ENCODE data around the gene SYT12. TPM values are rescaled to one million over a fixed set of nuclear protein-coding genes. Genes with fewer than 3 reads are reported as not detected.

SYT12 gene
- total RNA-seq, 4 donors from 2014 or later: 0.13 TPM; not detected in 3

DNA sequence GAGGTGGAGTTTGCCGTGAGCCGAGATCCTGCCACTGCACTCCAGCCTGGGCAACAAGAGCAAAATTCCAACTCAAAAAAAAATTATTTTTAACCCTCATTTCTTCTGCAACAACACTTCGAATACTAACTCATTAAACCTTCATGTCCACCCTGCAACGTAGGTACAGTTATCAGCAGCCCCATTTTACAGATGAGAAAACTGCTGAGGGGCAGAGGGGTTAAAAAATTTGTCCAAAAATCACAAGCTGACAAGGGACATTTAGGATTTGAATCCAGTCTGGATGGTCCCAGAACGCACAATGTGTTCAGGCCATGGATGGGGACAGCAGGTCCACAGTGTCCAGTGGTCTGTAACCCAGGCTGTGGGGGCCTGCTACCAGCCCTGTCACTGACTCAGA, 62.7 kb downstream of the SYT12 start:
- no peak for DNase-seq (ENCODE audit: extremely low spot score)
- intact Hi-C loops (cut with DNase I): no loop called here
- no peaks in the 10 kb centered on the region for H3K27me3 ChIP-seq
- no peak overlapping the region for H3K27ac ChIP-seq (replicated peaks in 1 of 4)
- 97% methylated on average over 5 of the region's 5 CpGs for WGBS
- no peaks in the 10 kb centered on the region for H3K36me3 ChIP-seq
- H3K4me1 ChIP-seq: peaks cover 8 to 13% (median 10%) of the 10 kb centered on the region in 4 donors
- TF ChIP-seq EP300 (IDR thresholded peaks at IDR 0.05) (no peak), POLR2A (IDR thresholded peaks at IDR 0.05; ENCODE audit: low read depth) (no peak), POLR2AphosphoS5 (IDR thresholded peaks at IDR 0.05) (no peak)
- TF ChIP-seq, protein P1, sequence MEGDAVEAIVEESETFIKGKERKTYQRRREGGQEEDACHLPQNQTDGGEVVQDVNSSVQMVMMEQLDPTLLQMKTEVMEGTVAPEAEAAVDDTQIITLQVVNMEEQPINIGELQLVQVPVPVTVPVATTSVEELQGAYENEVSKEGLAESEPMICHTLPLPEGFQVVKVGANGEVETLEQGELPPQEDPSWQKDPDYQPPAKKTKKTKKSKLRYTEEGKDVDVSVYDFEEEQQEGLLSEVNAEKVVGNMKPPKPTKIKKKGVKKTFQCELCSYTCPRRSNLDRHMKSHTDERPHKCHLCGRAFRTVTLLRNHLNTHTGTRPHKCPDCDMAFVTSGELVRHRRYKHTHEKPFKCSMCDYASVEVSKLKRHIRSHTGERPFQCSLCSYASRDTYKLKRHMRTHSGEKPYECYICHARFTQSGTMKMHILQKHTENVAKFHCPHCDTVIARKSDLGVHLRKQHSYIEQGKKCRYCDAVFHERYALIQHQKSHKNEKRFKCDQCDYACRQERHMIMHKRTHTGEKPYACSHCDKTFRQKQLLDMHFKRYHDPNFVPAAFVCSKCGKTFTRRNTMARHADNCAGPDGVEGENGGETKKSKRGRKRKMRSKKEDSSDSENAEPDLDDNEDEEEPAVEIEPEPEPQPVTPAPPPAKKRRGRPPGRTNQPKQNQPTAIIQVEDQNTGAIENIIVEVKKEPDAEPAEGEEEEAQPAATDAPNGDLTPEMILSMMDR (IDR thresholded peaks at IDR 0.05): no peak
- no peaks in the 10 kb centered on the region for H3K9me3 ChIP-seq
- H3K4me3 ChIP-seq: no peak overlapping the region

- Histone ChIP-seq H3K27ac (replicated peaks in 1 of 4) (no peak overlapping the region), H3K27me3 (peaks cover 0 to 4% (median 0%) of the 10 kb centered on the region in 4 donors), H3K36me3 (no peaks in the 10 kb centered on the region), H3K4me1 (no peaks in the 10 kb centered on the region), H3K4me3 (no peak overlapping the region), H3K9me3 (no peaks in the 10 kb centered on the region)
- TF ChIP-seq POLR2AphosphoS5 (IDR thresholded peaks at IDR 0.05) (no peak), EP300 (IDR thresholded peaks at IDR 0.05) (no peak), POLR2A (IDR thresholded peaks at IDR 0.05; ENCODE audit: low read depth) (no peak)
- TF ChIP-seq, protein P1 (IDR thresholded peaks at IDR 0.05): no peak
- DNase-seq (ENCODE audit: extremely low spot score): no peak
- intact Hi-C loops (cut with DNase I): no loop called here
- WGBS: 89% methylated on average over 8 of the region's 8 CpGs
Measured at GRCh38 chr11:67090717-67091116, 67.8 kb downstream of the SYT12 start.

DNA sequence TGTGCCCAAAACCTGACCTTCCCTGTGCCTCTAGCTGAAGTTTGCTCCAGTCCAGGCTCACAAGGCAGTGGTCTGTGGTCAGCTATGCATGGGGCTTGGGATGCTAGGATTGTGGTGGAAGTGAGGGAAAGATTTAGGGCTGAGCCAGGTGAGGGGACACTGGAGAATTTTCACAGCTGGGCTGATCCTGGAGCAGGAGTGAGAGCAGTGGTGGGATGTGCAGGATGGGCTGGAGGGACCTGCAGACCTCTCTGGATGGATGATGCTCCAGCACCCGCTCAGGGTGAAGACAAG, 72.2 kb downstream of the SYT12 start:
- TF ChIP-seq, protein P1 (IDR thresholded peaks at IDR 0.05): no peak
- no peak for TF ChIP-seq EP300 (IDR thresholded peaks at IDR 0.05)
- no peak for TF ChIP-seq POLR2AphosphoS5 (IDR thresholded peaks at IDR 0.05)
- TF ChIP-seq POLR2A (IDR thresholded peaks at IDR 0.05; ENCODE audit: low read depth): no peak
- peaks cover 0 to 4% (median 0%) of the 10 kb centered on the region in 4 donors for H3K27me3 ChIP-seq
- no peaks in the 10 kb centered on the region for H3K36me3 ChIP-seq
- intact Hi-C loops (cut with DNase I): no loop called here
- no peak overlapping the region for H3K27ac ChIP-seq (replicated peaks in 1 of 4)
- no peak for DNase-seq (ENCODE audit: extremely low spot score)
- H3K4me3 ChIP-seq: no peak overlapping the region
- WGBS: 71% methylated on average over 1 of the region's 1 CpG
- peaks cover 0 to 2% (median 0%) of the 10 kb centered on the region in 4 donors for H3K4me1 ChIP-seq
- no peaks in the 10 kb centered on the region for H3K9me3 ChIP-seq

DNA sequence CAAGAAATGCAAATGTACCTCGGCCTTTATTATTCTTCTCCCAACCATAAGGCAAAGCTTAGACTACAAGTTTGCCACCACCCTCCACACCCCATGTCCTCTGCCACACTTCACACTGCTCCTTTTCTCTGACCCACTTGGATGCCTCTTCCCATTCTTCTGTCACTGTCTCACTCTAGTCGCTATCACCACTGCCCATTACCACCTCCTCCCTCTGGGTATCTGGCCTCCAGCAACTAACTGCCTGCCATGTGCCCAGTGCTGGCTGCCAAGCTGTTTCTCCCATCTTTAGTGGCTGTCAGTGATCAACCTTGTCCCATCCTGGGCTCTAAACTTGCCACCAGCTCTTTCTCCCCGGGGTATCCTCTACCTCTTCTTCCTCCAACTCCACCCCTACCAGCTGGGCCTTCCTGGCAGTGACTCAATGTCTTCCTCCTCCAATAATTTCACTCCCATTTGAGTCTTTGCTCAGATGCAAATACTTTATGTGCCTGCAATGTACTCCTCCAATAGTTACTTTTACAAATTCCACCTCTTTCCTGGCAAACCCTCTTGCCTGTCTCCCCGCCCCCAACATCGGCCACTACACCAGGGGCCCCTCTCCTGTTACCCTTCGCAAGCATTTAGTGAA, 76.0 kb downstream of the SYT12 start:
- DNase-seq (ENCODE audit: extremely low spot score): no peak
- TF ChIP-seq POLR2AphosphoS5 (IDR thresholded peaks at IDR 0.05) (no peak), EP300 (IDR thresholded peaks at IDR 0.05) (no peak), POLR2A (IDR thresholded peaks at IDR 0.05; ENCODE audit: low read depth) (no peak)
- TF ChIP-seq, protein P1 (IDR thresholded peaks at IDR 0.05): no peak
- 83% methylated on average over 6 of the region's 6 CpGs for WGBS
- no peak overlapping the region for H3K27ac ChIP-seq (replicated peaks in 1 of 4)
- intact Hi-C loops (cut with DNase I): no loop called here
- H3K4me1 ChIP-seq: peaks cover 0 to 2% (median 0%) of the 10 kb centered on the region in 4 donors
- H3K36me3 ChIP-seq: no peaks in the 10 kb centered on the region
- no peaks in the 10 kb centered on the region for H3K9me3 ChIP-seq
- H3K4me3 ChIP-seq: no peak overlapping the region
- no peaks in the 10 kb centered on the region for H3K27me3 ChIP-seq

GRCh38 chr11:67099831-67100324, 76.9 kb downstream of the SYT12 start:
- 93% methylated on average over 6 of the region's 6 CpGs for WGBS
- Histone ChIP-seq H3K4me3 (no peak overlapping the region), H3K9me3 (no peaks in the 10 kb centered on the region), H3K27me3 (no peaks in the 10 kb centered on the region), H3K36me3 (no peaks in the 10 kb centered on the region), H3K27ac (replicated peaks in 1 of 4) (no peak overlapping the region), H3K4me1 (peaks cover 0 to 2% (median 0%) of the 10 kb centered on the region in 4 donors)
- DNase-seq (ENCODE audit: extremely low spot score): no peak
- intact Hi-C loops (cut with DNase I): no loop called here
- TF ChIP-seq POLR2A (IDR thresholded peaks at IDR 0.05; ENCODE audit: low read depth): no peak
- no peak for TF ChIP-seq EP300 (IDR thresholded peaks at IDR 0.05)
- TF ChIP-seq POLR2AphosphoS5 (IDR thresholded peaks at IDR 0.05): no peak
- TF ChIP-seq, protein P1 (IDR thresholded peaks at IDR 0.05): no peak
